C4-2B (cell line): ENCODE data around the gene PPOX.
A peak's percentile ranks its signal among the peaks of the same experiment; 100 is the strongest.

Experiments used
- H3K27ac ChIP-seq: fragments of 450-650 bp; 2 replicates; pipeline ENCODE4 v1.5.1; 2017
- ZFX ChIP-seq: fragments of 450-650 bp; IDR thresholded peaks from 2 replicates; pipeline ENCODE4 v1.6.1; 2017
- TF ChIP-seq, protein P1 (sequence below): fragments of 450-650 bp; conservative IDR thresholded peaks from 2 replicates; pipeline ENCODE4 v1.5.1; 2017; ENCODE audit warnings: mild to moderate bottlenecking

PPOX gene

GRCh38 chr1:161157867-161158266 lies 8.4 kb upstream of the PPOX start:
- H3K27ac ChIP-seq: no peak overlapping the region
- TF ChIP-seq, protein P1, sequence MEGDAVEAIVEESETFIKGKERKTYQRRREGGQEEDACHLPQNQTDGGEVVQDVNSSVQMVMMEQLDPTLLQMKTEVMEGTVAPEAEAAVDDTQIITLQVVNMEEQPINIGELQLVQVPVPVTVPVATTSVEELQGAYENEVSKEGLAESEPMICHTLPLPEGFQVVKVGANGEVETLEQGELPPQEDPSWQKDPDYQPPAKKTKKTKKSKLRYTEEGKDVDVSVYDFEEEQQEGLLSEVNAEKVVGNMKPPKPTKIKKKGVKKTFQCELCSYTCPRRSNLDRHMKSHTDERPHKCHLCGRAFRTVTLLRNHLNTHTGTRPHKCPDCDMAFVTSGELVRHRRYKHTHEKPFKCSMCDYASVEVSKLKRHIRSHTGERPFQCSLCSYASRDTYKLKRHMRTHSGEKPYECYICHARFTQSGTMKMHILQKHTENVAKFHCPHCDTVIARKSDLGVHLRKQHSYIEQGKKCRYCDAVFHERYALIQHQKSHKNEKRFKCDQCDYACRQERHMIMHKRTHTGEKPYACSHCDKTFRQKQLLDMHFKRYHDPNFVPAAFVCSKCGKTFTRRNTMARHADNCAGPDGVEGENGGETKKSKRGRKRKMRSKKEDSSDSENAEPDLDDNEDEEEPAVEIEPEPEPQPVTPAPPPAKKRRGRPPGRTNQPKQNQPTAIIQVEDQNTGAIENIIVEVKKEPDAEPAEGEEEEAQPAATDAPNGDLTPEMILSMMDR: no peak
- no peak for TF ChIP-seq ZFX

GRCh38 chr1:161158316-161159010 lies 7.8 kb upstream of the PPOX start:
- TF ChIP-seq, protein P1: no peak
- no peak for TF ChIP-seq ZFX
- H3K27ac ChIP-seq: peak overlapping the region; percentile 92

GRCh38 chr1:161159087-161159912 lies 6.9 kb upstream of the PPOX start, which contains the start of gene USP21:
USP21 (plus strand) TSS chr1:161159500; CDS start chr1:161160641, 1,141 bp downstream.
- no peak for TF ChIP-seq ZFX
- TF ChIP-seq, protein P1: no peak; the same call in 1 of the 2 replicates
- peak within 1 kb of the TSS; percentile 92 for H3K27ac ChIP-seq

GRCh38 chr1:161159913-161160243 lies 6.3 kb upstream of the PPOX start:
- H3K27ac ChIP-seq: peak overlapping the region; percentile 92
- TF ChIP-seq, protein P1: no peak
- TF ChIP-seq ZFX: no peak

DNA sequence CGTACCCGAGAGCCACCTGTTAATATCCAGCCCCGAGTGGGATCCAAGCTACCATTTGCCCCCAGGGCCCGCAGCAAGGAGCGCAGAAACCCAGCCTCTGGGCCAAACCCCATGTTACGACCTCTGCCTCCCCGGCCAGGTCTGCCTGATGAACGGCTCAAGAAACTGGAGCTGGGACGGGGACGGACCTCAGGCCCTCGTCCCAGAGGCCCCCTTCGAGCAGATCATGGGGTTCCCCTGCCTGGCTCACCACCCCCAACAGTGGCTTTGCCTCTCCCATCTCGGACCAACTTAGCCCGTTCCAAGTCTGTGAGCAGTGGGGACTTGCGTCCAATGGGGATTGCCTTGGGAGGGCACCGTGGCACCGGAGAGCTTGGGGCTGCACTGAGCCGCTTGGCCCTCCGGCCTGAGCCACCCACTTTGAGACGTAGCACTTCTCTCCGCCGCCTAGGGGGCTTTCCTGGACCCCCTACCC lies 5.5 kb upstream of the PPOX start:
- TF ChIP-seq, protein P1: no peak
- TF ChIP-seq ZFX: no peak
- H3K27ac ChIP-seq: no peak overlapping the region

DNA sequence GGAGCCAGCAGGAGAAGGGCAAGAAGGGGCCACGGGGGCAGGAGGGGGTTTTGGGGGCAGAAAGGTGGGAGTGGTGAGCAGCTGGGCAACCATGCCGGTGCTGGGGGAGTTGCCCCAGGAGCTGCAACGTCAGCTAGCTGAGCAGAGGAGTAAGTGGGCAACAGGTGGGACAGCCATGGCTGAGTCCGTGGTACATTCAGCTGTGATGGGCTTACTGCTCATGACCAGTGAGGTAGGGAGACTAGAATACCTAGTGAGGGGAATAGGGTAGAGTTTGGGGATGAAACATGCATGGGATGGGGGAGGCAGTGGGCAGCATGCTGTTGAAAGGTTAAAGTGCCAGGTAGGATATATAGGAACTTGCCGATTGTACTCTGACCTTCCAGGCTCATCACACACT lies 4.6 kb upstream of the PPOX start:
- no peak overlapping the region for H3K27ac ChIP-seq
- no peak for TF ChIP-seq ZFX
- TF ChIP-seq, protein P1: no peak

GRCh38 chr1:161162052-161162451 lies 4.2 kb upstream of the PPOX start:
- TF ChIP-seq, protein P1: no peak
- no peak for TF ChIP-seq ZFX
- no peak overlapping the region for H3K27ac ChIP-seq
